ENCODE results near the gene NEK9. TPM values are rescaled to one million over a fixed set of nuclear protein-coding genes. Genes with fewer than 3 reads are reported as not detected.

NEK9 gene
- total and polyA plus RNA-seq, 10 of the 15 experiments (the other 5 are each of a cell fraction or from before 2014, with no cell fraction given): 6.0 to 78.8 (median 44.7) TPM

- Histone ChIP-seq H3K27ac (ENCODE audit: control insufficient read depth, insufficient read depth) (no peak overlapping the region), H3K4me1 (ENCODE audit: control insufficient read depth, insufficient read depth, low read length) (no peaks in the 10 kb centered on the region), H3K9ac (ENCODE audit: control insufficient read depth, insufficient read depth, low read length) (no peak overlapping the region), H3K9me3 (replicated peaks; ENCODE audit: control insufficient read depth, insufficient read depth, low read length) (no peaks in the 10 kb centered on the region), H2AFZ (ENCODE audit: control insufficient read depth, low read depth, low read length) (no peak overlapping the region), H3K4me3 (no peak overlapping the region), H3K4me2 (ENCODE audit: control insufficient read depth, insufficient read depth) (no peak overlapping the region), H4K20me1 (ENCODE audit: control insufficient read depth, insufficient read depth) (no peaks in the 10 kb centered on the region), H3K79me2 (ENCODE audit: control insufficient read depth, insufficient read depth, low read length) (no peaks in the 10 kb centered on the region), H3K27me3 (replicated peaks in 1 of 2; ENCODE audit: control insufficient read depth in 2 of 2, insufficient read depth in 2 of 2, low read length in 1 of 2) (no peaks in the 10 kb centered on the region), H3K36me3 (ENCODE audit: control insufficient read depth in 2 of 2, insufficient read depth in 2 of 2, low read length in 1 of 2) (peaks cover 4 to 26% of the 10 kb centered on the region in 2 experiments)
- ChIA-PET CTCF (interaction anchor here (0.6 to 7.2 kb wide), 51 partner anchors 7 to 479 kb away, joined by 3 to 129 read pairs (median 5); partner anchors contain the start of genes ACYP1, MLH3 and PGF), SMC1A (ENCODE audit: uncharacterized antibody, unreplicated experiment) (interaction anchor here (0.7 to 4.6 kb wide), 29 partner anchors 8 to 435 kb away, joined by 3 to 39 read pairs (median 4); partner anchors contain the start of gene EIF2B2), RAD21 (ENCODE audit: unreplicated experiment) (interaction anchor here (0.7 to 3.3 kb wide), 22 partner anchors 25 to 479 kb away, joined by 3 to 30 read pairs (median 4); partner anchors contain the start of gene ACYP1), POLR2A (interaction anchor here (1.0 kb wide), 2 partner anchors 146 to 183 kb away, joined by 3 read pairs; no protein-coding TSS in a partner anchor)
- 76% methylated on average over 2 of the region's 2 CpGs for WGBS (ENCODE audit: insufficient coverage, insufficient replicate concordance, low lambda C conversion rate, missing lambda C conversion rate)
- intact Hi-C loops (cut with micrococcal nuclease; ENCODE audit: unreplicated experiment): loop anchor here (1.0 kb wide), 3 partner anchors 142 to 227 kb away; no protein-coding TSS in a partner anchor
- DNase-seq (ENCODE audit: low read depth, low spot score) (no peak), FAIRE-seq (no peak), ATAC-seq (peak; percentile 21; the same call in 2 of the 3 replicates)
- no TSS peak for BruUV-seq (replicated peaks)
- TF ChIP-seq RBBP5 (conservative IDR thresholded peaks at IDR 0.05) (no peak), NFIC (IDR thresholded peaks at IDR 0.05; ENCODE audit: low read depth, low read length) (no peak)
- in situ Hi-C loops (cut with MboI): no loop called here
These were observed 38.7 kb downstream of the NEK9 start for GRCh38 chr14:75088153-75088552.

GRCh38 chr14:75084513-75084912 lies 42.3 kb downstream of the NEK9 start:
- peaks cover 4 to 34% of the 10 kb centered on the region in 2 experiments for H3K36me3 ChIP-seq (ENCODE audit: control insufficient read depth in 2 of 2, insufficient read depth in 2 of 2, low read length in 1 of 2)
- intact Hi-C loops (cut with micrococcal nuclease; ENCODE audit: unreplicated experiment) (no loop called here), in situ Hi-C loops (cut with MboI) (no loop called here)
- no peak overlapping the region for H3K9ac ChIP-seq (ENCODE audit: control insufficient read depth, insufficient read depth, low read length)
- CTCF ChIA-PET: no interaction called here
- H3K79me2 ChIP-seq (ENCODE audit: control insufficient read depth, insufficient read depth, low read length): no peaks in the 10 kb centered on the region
- POLR2A ChIA-PET: no interaction called here
- no peak overlapping the region for H3K27ac ChIP-seq (ENCODE audit: control insufficient read depth, insufficient read depth)
- H3K27me3 ChIP-seq (replicated peaks in 1 of 2; ENCODE audit: control insufficient read depth in 2 of 2, insufficient read depth in 2 of 2, low read length in 1 of 2): no peaks in the 10 kb centered on the region
- H3K4me3 ChIP-seq: no peak overlapping the region
- ATAC-seq (no peak), FAIRE-seq (no peak), DNase-seq (ENCODE audit: low read depth, low spot score) (no peak)
- WGBS (ENCODE audit: insufficient coverage, insufficient replicate concordance, low lambda C conversion rate, missing lambda C conversion rate): 100% methylated on average over 5 of the region's 5 CpGs
- SMC1A ChIA-PET (ENCODE audit: uncharacterized antibody, unreplicated experiment): no interaction called here
- H4K20me1 ChIP-seq (ENCODE audit: control insufficient read depth, insufficient read depth): no peaks in the 10 kb centered on the region
- H3K4me2 ChIP-seq (ENCODE audit: control insufficient read depth, insufficient read depth): no peak overlapping the region
- H3K4me1 ChIP-seq (ENCODE audit: control insufficient read depth, insufficient read depth, low read length): no peaks in the 10 kb centered on the region
- RAD21 ChIA-PET (ENCODE audit: unreplicated experiment): no interaction called here
- no TSS peak for BruUV-seq (replicated peaks)
- H3K9me3 ChIP-seq (replicated peaks; ENCODE audit: control insufficient read depth, insufficient read depth, low read length): no peaks in the 10 kb centered on the region
- no peak overlapping the region for H2AFZ ChIP-seq (ENCODE audit: control insufficient read depth, low read depth, low read length)
- no peak for TF ChIP-seq HDAC2 (IDR thresholded peaks at IDR 0.05)
- no peak for TF ChIP-seq SPI1 (IDR thresholded peaks at IDR 0.05; ENCODE audit: borderline replicate concordance, insufficient read depth, low read depth, low read length)
- TF ChIP-seq FOS (IDR thresholded peaks at IDR 0.05; ENCODE audit: borderline replicate concordance, extremely low read depth, insufficient read length): no peak
- TF ChIP-seq SUZ12 (IDR thresholded peaks at IDR 0.05; ENCODE audit: unreplicated experiment): no peak
- TF ChIP-seq GATAD2B (conservative IDR thresholded peaks at IDR 0.05; ENCODE audit: low read depth): no peak
- TF ChIP-seq BCL11A (IDR thresholded peaks at IDR 0.05; ENCODE audit: low read depth, low read length): no peak
- no peak for TF ChIP-seq STAT1 (conservative IDR thresholded peaks at IDR 0.05)
- no peak for TF ChIP-seq MTA3 (IDR thresholded peaks at IDR 0.05; ENCODE audit: borderline replicate concordance, low read length)
- no peak for TF ChIP-seq NR2C1 (IDR thresholded peaks at IDR 0.05)
- no peak for TF ChIP-seq HDAC6 (IDR thresholded peaks at IDR 0.05; ENCODE audit: unreplicated experiment)
- no peak for TF ChIP-seq NFYB (IDR thresholded peaks at IDR 0.05; ENCODE audit: insufficient read depth, low read depth, low read length)
- TF ChIP-seq, protein P1, sequence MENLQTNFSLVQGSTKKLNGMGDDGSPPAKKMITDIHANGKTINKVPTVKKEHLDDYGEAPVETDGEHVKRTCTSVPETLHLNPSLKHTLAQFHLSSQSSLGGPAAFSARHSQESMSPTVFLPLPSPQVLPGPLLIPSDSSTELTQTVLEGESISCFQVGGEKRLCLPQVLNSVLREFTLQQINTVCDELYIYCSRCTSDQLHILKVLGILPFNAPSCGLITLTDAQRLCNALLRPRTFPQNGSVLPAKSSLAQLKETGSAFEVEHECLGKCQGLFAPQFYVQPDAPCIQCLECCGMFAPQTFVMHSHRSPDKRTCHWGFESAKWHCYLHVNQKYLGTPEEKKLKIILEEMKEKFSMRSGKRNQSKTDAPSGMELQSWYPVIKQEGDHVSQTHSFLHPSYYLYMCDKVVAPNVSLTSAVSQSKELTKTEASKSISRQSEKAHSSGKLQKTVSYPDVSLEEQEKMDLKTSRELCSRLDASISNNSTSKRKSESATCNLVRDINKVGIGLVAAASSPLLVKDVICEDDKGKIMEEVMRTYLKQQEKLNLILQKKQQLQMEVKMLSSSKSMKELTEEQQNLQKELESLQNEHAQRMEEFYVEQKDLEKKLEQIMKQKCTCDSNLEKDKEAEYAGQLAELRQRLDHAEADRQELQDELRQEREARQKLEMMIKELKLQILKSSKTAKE (IDR thresholded peaks at IDR 0.05; ENCODE audit: low read depth, poor library complexity, severe bottlenecking): no peak
- TF ChIP-seq FOXM1 (IDR thresholded peaks at IDR 0.05; ENCODE audit: low read depth, low read length): no peak
- TF ChIP-seq RELA (IDR thresholded peaks at IDR 0.05; ENCODE audit: borderline replicate concordance, partially characterized antibody): no peak
